LNCaP clone FGC (cell line): ENCODE measurements around the gene RIMS1.

ENCODE experiments used
- DNase-seq: peaks from one replicate; pipeline ENCODE4 v3.0.0-alpha.2; 2011; ENCODE audit warnings: low read depth
- H3K4me3 ChIP-seq: 2 replicates; pipeline ENCODE4 v1.5.1; 2011; ENCODE audit warnings: mild to moderate bottlenecking, low read depth, low read length, control low read depth
- CTCF ChIP-seq: IDR thresholded peaks from 2 replicates; pipeline ENCODE4 v1.5.1; 2012; ENCODE audit warnings: mild to moderate bottlenecking; ENCODE audit not compliant: control insufficient read depth, insufficient read depth; ENCODE audit errors: extremely low read depth

RIMS1 gene

GRCh38 chr6:71908162-71908765, 21.9 kb downstream of the RIMS1 start:
- no peak overlapping the region for H3K4me3 ChIP-seq
- TF ChIP-seq CTCF: no peak
- no peak for DNase-seq

GRCh38 chr6:71913444-71914234, 27.3 kb downstream of the RIMS1 start:
- H3K4me3 ChIP-seq: no peak overlapping the region
- no peak for DNase-seq
- TF ChIP-seq CTCF: no peak

- H3K4me3 ChIP-seq: no peak overlapping the region
- no peak for DNase-seq
- no peak for TF ChIP-seq CTCF
Measured at GRCh38 chr6:71929047-71929446, 42.7 kb downstream of the RIMS1 start.

- no peak for DNase-seq
- H3K4me3 ChIP-seq: no peak overlapping the region
- TF ChIP-seq CTCF: no peak
Measured at GRCh38 chr6:71933881-71934280, 47.5 kb downstream of the RIMS1 start.

- no peak for DNase-seq
- no peak for TF ChIP-seq CTCF
- H3K4me3 ChIP-seq: no peak overlapping the region
Measured at GRCh38 chr6:71965404-71965803, 79.1 kb downstream of the RIMS1 start.

GRCh38 chr6:71967436-71967835, 81.1 kb downstream of the RIMS1 start:
- TF ChIP-seq CTCF: no peak
- H3K4me3 ChIP-seq: no peak overlapping the region
- no peak for DNase-seq
